Measurements from ENCODE around the gene CRACR2B. TPM values are rescaled to one million over a fixed set of nuclear protein-coding genes. Genes with fewer than 3 reads are reported as not detected.

The CRACR2B gene
- total and polyA plus RNA-seq, 3 experiments from 2014 or later, result 2.4 to 3.6 TPM; not detected in 1

DNA sequence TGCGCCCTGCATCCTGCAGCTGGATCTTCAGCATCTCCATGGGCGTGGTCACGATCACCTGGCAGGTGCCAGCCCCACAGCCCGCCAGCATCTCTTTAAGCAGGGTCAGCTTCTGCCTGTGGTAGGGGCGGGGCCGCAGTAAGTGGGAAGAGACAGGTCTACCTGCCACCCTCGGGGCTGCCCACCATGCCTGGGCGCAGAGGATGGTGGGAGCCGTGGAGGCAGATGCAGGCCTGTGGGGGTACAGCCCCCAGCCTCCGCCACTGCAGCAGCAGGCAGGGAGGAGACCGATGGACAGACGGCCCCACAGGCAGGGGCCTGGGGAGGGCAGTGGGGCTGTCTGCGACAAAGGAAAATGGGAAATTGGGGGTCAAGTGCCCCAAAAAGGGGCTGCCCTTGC lies 34.8 kb upstream of the CRACR2B start:
- H3K4me1 ChIP-seq (ENCODE audit: insufficient read depth, low read length), result peaks cover 25% of the 10 kb centered on the region
- CTCF ChIA-PET, result no interaction called here
- peaks cover 12 to 27% (median 14%) of the 10 kb centered on the region in 3 donors for H3K4me1 Mint-ChIP-seq
- peak overlapping the region in 1 of 8 donors; percentile 24 for H3K27ac Mint-ChIP-seq
- no peaks in the 10 kb centered on the region for H3K9me3 Mint-ChIP-seq
- no peaks in the 10 kb centered on the region for H3K9me3 ChIP-seq (ENCODE audit: low read length)
- peaks cover 4% of the 10 kb centered on the region for H3K36me3 ChIP-seq (ENCODE audit: insufficient read depth, low read length)
- H3K27ac ChIP-seq (ENCODE audit: low read depth, low read length), result no peak overlapping the region
- H3K27me3 ChIP-seq (ENCODE audit: insufficient read depth, low read length, poor library complexity, severe bottlenecking), result no peaks in the 10 kb centered on the region
- no peak overlapping the region for H3K4me3 Mint-ChIP-seq
- peaks cover 0 to 25% (median 0%) of the 10 kb centered on the region in 3 donors for H3K36me3 Mint-ChIP-seq
- no peak overlapping the region for H3K4me3 ChIP-seq (ENCODE audit: low read length)
- peaks cover 3% of the 10 kb centered on the region in 2 donors for H3K27me3 Mint-ChIP-seq
- POLR2A ChIA-PET, result no interaction called here
- no peak for DNase-seq

DNA sequence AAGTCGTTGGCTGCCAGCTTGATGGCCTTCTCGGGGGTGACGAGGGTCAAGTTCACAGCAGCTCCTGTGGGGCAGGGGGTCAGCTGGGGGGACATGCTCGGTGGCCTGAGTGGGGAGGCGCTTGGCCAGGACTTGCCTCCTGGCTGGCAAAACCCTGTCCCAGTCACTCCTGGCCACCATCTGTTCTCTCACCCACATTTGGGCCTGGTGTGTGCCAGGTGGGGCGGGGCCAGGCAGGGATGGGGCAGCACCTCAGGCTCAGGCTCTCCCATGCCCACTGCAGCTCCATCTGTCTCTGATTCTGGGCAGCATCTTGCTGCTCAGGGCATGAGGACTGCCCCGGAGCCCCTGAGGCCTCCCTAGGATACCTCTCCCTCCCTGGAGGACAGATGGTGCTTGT lies 34.2 kb upstream of the CRACR2B start:
- no peak overlapping the region for H3K4me3 ChIP-seq (ENCODE audit: low read length)
- Mint-ChIP-seq H3K27me3 (peaks cover 3% of the 10 kb centered on the region in 2 donors), H3K4me3 (peak overlapping the region in 2 of 7 donors; percentile 24 to 86), H3K9me3 (no peaks in the 10 kb centered on the region), H3K27ac (peak overlapping the region in 1 of 8 donors; percentile 65), H3K36me3 (peaks cover 0 to 25% (median 0%) of the 10 kb centered on the region in 3 donors), H3K4me1 (peaks cover 12 to 26% (median 14%) of the 10 kb centered on the region in 3 donors)
- no peak overlapping the region for H3K27ac ChIP-seq (ENCODE audit: low read depth, low read length)
- H3K36me3 ChIP-seq (ENCODE audit: insufficient read depth, low read length), result peaks cover 4% of the 10 kb centered on the region
- ChIA-PET CTCF (no interaction called here), POLR2A (no interaction called here)
- no peak for DNase-seq
- no peaks in the 10 kb centered on the region for H3K9me3 ChIP-seq (ENCODE audit: low read length)
- peaks cover 25% of the 10 kb centered on the region for H3K4me1 ChIP-seq (ENCODE audit: insufficient read depth, low read length)
- no peaks in the 10 kb centered on the region for H3K27me3 ChIP-seq (ENCODE audit: insufficient read depth, low read length, poor library complexity, severe bottlenecking)

GRCh38 chr11:794013-794765 lies 33.5 kb upstream of the CRACR2B start:
- peaks cover 0 to 25% (median 0%) of the 10 kb centered on the region in 3 donors for H3K36me3 Mint-ChIP-seq
- Histone ChIP-seq H3K27ac (ENCODE audit: low read depth, low read length) (no peak overlapping the region), H3K4me1 (ENCODE audit: insufficient read depth, low read length) (peaks cover 25% of the 10 kb centered on the region), H3K27me3 (ENCODE audit: insufficient read depth, low read length, poor library complexity, severe bottlenecking) (no peaks in the 10 kb centered on the region), H3K4me3 (ENCODE audit: low read length) (no peak overlapping the region), H3K9me3 (ENCODE audit: low read length) (no peaks in the 10 kb centered on the region), H3K36me3 (ENCODE audit: insufficient read depth, low read length) (peaks cover 4% of the 10 kb centered on the region)
- ChIA-PET CTCF (interaction anchor here (0.7 kb wide), 1 partner anchor 36 kb away, joined by 3 read pairs; no protein-coding TSS in a partner anchor), POLR2A (no interaction called here)
- peak overlapping the region in 6 of 7 donors; percentile 5 to 86 (median 36) for H3K4me3 Mint-ChIP-seq
- H3K4me1 Mint-ChIP-seq, result peaks cover 12 to 26% (median 14%) of the 10 kb centered on the region in 3 donors
- no peak overlapping the region for H3K27ac Mint-ChIP-seq
- DNase-seq, result no peak
- H3K9me3 Mint-ChIP-seq, result no peaks in the 10 kb centered on the region
- peaks cover 0 to 3% of the 10 kb centered on the region in 2 donors for H3K27me3 Mint-ChIP-seq

- peaks cover 0 to 25% (median 0%) of the 10 kb centered on the region in 3 donors for H3K36me3 Mint-ChIP-seq
- H3K27me3 ChIP-seq (ENCODE audit: insufficient read depth, low read length, poor library complexity, severe bottlenecking), result no peaks in the 10 kb centered on the region
- ChIA-PET CTCF (interaction anchor here (1.3 kb wide), 1 partner anchor 17 kb away, joined by 3 read pairs; no protein-coding TSS in a partner anchor), POLR2A (interaction anchor here (0.7 to 2.5 kb wide), 3 partner anchors 16 to 504 kb away, joined by 3 to 6 read pairs (median 5); no protein-coding TSS in a partner anchor)
- no peaks in the 10 kb centered on the region for H3K9me3 ChIP-seq (ENCODE audit: low read length)
- peaks cover 12 to 26% (median 14%) of the 10 kb centered on the region in 3 donors for H3K4me1 Mint-ChIP-seq
- peaks cover 25% of the 10 kb centered on the region for H3K4me1 ChIP-seq (ENCODE audit: insufficient read depth, low read length)
- H3K27me3 Mint-ChIP-seq, result peaks cover 0 to 3% of the 10 kb centered on the region in 2 donors
- no peak overlapping the region for H3K4me3 ChIP-seq (ENCODE audit: low read length)
- peak overlapping the region in 2 of 8 donors; percentile 94 to 97 for H3K27ac Mint-ChIP-seq
- no peaks in the 10 kb centered on the region for H3K9me3 Mint-ChIP-seq
- peak overlapping the region; percentile 16 to 92 (median 61) for H3K4me3 Mint-ChIP-seq
- peaks cover 4% of the 10 kb centered on the region for H3K36me3 ChIP-seq (ENCODE audit: insufficient read depth, low read length)
- peak overlapping the region; percentile 69 for H3K27ac ChIP-seq (ENCODE audit: low read depth, low read length)
- no peak for DNase-seq
Observed at GRCh38 chr11:794766-795633, 32.7 kb upstream of the CRACR2B start.

- H3K36me3 ChIP-seq (ENCODE audit: insufficient read depth, low read length), result peaks cover 4% of the 10 kb centered on the region
- peaks cover 25% of the 10 kb centered on the region for H3K4me1 ChIP-seq (ENCODE audit: insufficient read depth, low read length)
Observed at GRCh38 chr11:795634-796564, 31.8 kb upstream of the CRACR2B start.

DNA sequence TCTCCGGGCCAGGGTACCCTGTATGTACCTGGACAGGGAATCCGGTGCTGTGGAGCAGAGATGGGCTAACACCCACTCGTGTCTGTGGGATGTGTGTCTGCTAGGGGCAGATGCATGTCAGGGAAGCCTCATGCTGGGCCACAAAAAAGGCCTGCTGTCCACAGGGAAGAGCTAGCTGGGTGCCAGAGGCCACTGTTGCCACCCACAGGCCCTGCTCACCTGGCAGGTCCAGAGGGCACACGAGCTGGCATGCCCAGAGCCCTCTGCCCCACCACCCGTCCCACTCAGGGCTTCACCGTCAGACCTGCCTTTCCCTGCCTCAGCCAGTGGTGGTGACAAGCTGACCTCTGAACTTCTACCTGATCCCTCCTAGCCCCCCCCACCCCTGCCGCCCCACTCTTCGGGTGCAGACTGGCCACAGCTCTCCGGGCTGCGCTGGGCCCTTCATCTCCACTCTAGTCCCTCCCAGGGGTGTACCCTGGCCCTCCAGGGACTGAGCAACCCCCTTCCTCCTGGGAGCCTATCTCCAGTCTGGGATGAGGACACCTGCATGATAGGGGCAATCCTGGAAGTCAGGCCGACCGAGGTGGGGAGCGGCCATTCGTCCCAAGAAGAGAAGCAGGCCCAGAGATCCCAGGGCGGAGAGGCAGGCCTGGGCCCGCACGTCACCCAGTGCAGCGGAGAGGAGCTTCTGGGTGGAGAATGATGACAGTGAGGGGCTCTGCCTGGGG lies 31.0 kb upstream of the CRACR2B start:
- H3K9me3 Mint-ChIP-seq, result no peaks in the 10 kb centered on the region
- POLR2A ChIA-PET, result interaction anchor here (0.6 to 2.5 kb wide), 6 partner anchors 12 to 283 kb away, joined by 3 to 8 read pairs (median 5); partner anchors contain the start of genes PNPLA2, RPLP2 and TALDO1
- no peak for DNase-seq
- peaks cover 4% of the 10 kb centered on the region for H3K36me3 ChIP-seq (ENCODE audit: insufficient read depth, low read length)
- peak overlapping the region; percentile 91 to 94 (median 92) for H3K4me3 Mint-ChIP-seq
- peaks cover 12 to 26% (median 14%) of the 10 kb centered on the region in 3 donors for H3K4me1 Mint-ChIP-seq
- H3K27me3 Mint-ChIP-seq, result no peaks in the 10 kb centered on the region
- peaks cover 0 to 18% (median 0%) of the 10 kb centered on the region in 3 donors for H3K36me3 Mint-ChIP-seq
- peak overlapping the region; percentile 92 for H3K4me3 ChIP-seq (ENCODE audit: low read length)
- CTCF ChIA-PET, result interaction anchor here (0.8 to 1.3 kb wide), 3 partner anchors 15 to 242 kb away, joined by 3 read pairs; no protein-coding TSS in a partner anchor
- H3K4me1 ChIP-seq (ENCODE audit: insufficient read depth, low read length), result peaks cover 25% of the 10 kb centered on the region
- H3K27ac ChIP-seq (ENCODE audit: low read depth, low read length), result peak overlapping the region; percentile 86
- no peaks in the 10 kb centered on the region for H3K27me3 ChIP-seq (ENCODE audit: insufficient read depth, low read length, poor library complexity, severe bottlenecking)
- H3K27ac Mint-ChIP-seq, result peak overlapping the region; percentile 90 to 98 (median 95)
- H3K9me3 ChIP-seq (ENCODE audit: low read length), result no peaks in the 10 kb centered on the region

More at GRCh38 chr11:795634-796564, 31.8 kb upstream of the CRACR2B start:
- Mint-ChIP-seq H3K4me1 (peaks cover 12 to 26% (median 14%) of the 10 kb centered on the region in 3 donors), H3K4me3 (peak overlapping the region; percentile 91 to 94 (median 92)), H3K27me3 (peaks cover 0 to 3% of the 10 kb centered on the region in 2 donors), H3K9me3 (no peaks in the 10 kb centered on the region), H3K27ac (peak overlapping the region; percentile 90 to 98 (median 95)), H3K36me3 (peaks cover 0 to 22% (median 0%) of the 10 kb centered on the region in 3 donors)
- Histone ChIP-seq H3K27me3 (ENCODE audit: insufficient read depth, low read length, poor library complexity, severe bottlenecking) (no peaks in the 10 kb centered on the region), H3K9me3 (ENCODE audit: low read length) (no peaks in the 10 kb centered on the region), H3K27ac (ENCODE audit: low read depth, low read length) (peak overlapping the region; percentile 86), H3K4me3 (ENCODE audit: low read length) (peak overlapping the region; percentile 92)
- POLR2A ChIA-PET, result interaction anchor here (0.7 to 2.5 kb wide), 6 partner anchors 13 to 505 kb away, joined by 3 to 8 read pairs (median 6); partner anchors contain the start of genes PNPLA2 and RPLP2
- CTCF ChIA-PET, result interaction anchor here (0.8 to 1.3 kb wide), 3 partner anchors 16 to 242 kb away, joined by 3 read pairs; no protein-coding TSS in a partner anchor
- peak; percentile 73 to 87 (median 74) for DNase-seq
